Astrocyte (in vitro differentiated cells and primary cell): ENCODE measurements around the gene LMO7. TPM values are rescaled to one million over a fixed set of nuclear protein-coding genes. Genes with fewer than 3 reads are reported as not detected.

Experiments used
- DNase-seq: peaks from one replicate; pipeline ENCODE4 v3.0.0-alpha.2; 2010; ENCODE audit warnings: low read depth
- FAIRE-seq: peaks from 2 replicates; lab custom pipeline; 2011; peaks lifted over from hg19 to GRCh38; lab: Jason Lieb, UNC
- H2AFZ ChIP-seq: 2 replicates; pipeline ENCODE4 v1.6.0; 2012; ENCODE audit warnings: low read depth, low read length, inconsistent platforms
- H3K27ac ChIP-seq: 2 replicates; pipeline ENCODE4 v1.5.1; 2011; ENCODE audit warnings: low read depth, low read length, inconsistent platforms
- H3K27me3 ChIP-seq: 2 replicates; pipeline ENCODE4 v1.6.0; 2011; ENCODE audit warnings: low read length, inconsistent platforms; ENCODE audit not compliant: insufficient read depth
- H3K36me3 ChIP-seq: 2 replicates; pipeline ENCODE4 v1.5.1; 2011; ENCODE audit warnings: low read length, inconsistent platforms; ENCODE audit not compliant: insufficient read depth
- H3K4me1 ChIP-seq: 2 replicates; pipeline ENCODE4 v1.5.1; 2011; ENCODE audit warnings: low read length, inconsistent platforms; ENCODE audit not compliant: insufficient read depth
- H3K4me2 ChIP-seq: 2 replicates; pipeline ENCODE4 v1.6.0; 2012; ENCODE audit warnings: low read length, inconsistent platforms
- H3K4me3 ChIP-seq: 2 replicates; pipeline ENCODE4 v1.5.1; 2011; ENCODE audit warnings: low read depth, mild to moderate bottlenecking, low read length, inconsistent platforms; ENCODE audit not compliant: insufficient read depth
- H3K79me2 ChIP-seq: 2 replicates; pipeline ENCODE4 v1.6.0; 2012; ENCODE audit warnings: mild to moderate bottlenecking, low read length, inconsistent platforms; ENCODE audit not compliant: insufficient read depth
- H3K9ac ChIP-seq: 2 replicates; pipeline ENCODE4 v1.6.0; 2012; ENCODE audit warnings: mild to moderate bottlenecking, low read length, inconsistent platforms
- H3K9me3 ChIP-seq: 2 replicates; pipeline ENCODE4 v1.5.1; 2012; ENCODE audit warnings: low read depth, mild to moderate bottlenecking, low read length, inconsistent platforms; ENCODE audit not compliant: insufficient read depth
- H4K20me1 ChIP-seq: 2 replicates; pipeline ENCODE4 v1.6.0; 2012; ENCODE audit warnings: low read length, inconsistent platforms; ENCODE audit not compliant: insufficient read depth
- H3K27ac Mint-ChIP-seq: one replicate; pipeline ENCODE4 v1.8.0; 2021; ENCODE audit warnings: mild to moderate bottlenecking, mixed read lengths; ENCODE audit not compliant: unreplicated experiment
- H3K27me3 Mint-ChIP-seq: one replicate; pipeline ENCODE4 v1.8.0; 2021; ENCODE audit warnings: low read depth, mixed read lengths; ENCODE audit not compliant: unreplicated experiment
- H3K36me3 Mint-ChIP-seq: one replicate; pipeline ENCODE4 v1.8.0; 2021; ENCODE audit warnings: low read depth, mixed read lengths; ENCODE audit not compliant: unreplicated experiment
- H3K4me1 Mint-ChIP-seq: one replicate; pipeline ENCODE4 v1.8.0; 2021; ENCODE audit warnings: low read depth, mixed read lengths; ENCODE audit not compliant: unreplicated experiment
- H3K4me3 Mint-ChIP-seq: one replicate; pipeline ENCODE4 v1.8.0; 2021; ENCODE audit warnings: mild to moderate bottlenecking, moderate library complexity, mixed read lengths; ENCODE audit not compliant: unreplicated experiment
- H3K9me3 Mint-ChIP-seq: one replicate; pipeline ENCODE4 v1.8.0; 2021; ENCODE audit warnings: mild to moderate bottlenecking, mixed read lengths; ENCODE audit not compliant: unreplicated experiment
- CTCF ChIP-seq: IDR thresholded peaks from 2 replicates; pipeline ENCODE4 v1.5.1; 2011; ENCODE audit warnings: low read depth, mild to moderate bottlenecking, inconsistent platforms, low read length, moderate library complexity; ENCODE audit not compliant: insufficient read depth
- EZH2 ChIP-seq: IDR thresholded peaks from 2 replicates; pipeline ENCODE4 v1.6.1; 2012; ENCODE audit warnings: mild to moderate bottlenecking, low read length, inconsistent platforms; ENCODE audit not compliant: insufficient read depth
- total RNA-seq: library from RNA; stranded (reverse); gene quantifications from 2 replicates; pipeline ENCODE4 v1.2.1, GENCODE V29; 2021

Gene LMO7
- total RNA-seq, 1 donor from 2014 or later: 52.2 TPM

DNA sequence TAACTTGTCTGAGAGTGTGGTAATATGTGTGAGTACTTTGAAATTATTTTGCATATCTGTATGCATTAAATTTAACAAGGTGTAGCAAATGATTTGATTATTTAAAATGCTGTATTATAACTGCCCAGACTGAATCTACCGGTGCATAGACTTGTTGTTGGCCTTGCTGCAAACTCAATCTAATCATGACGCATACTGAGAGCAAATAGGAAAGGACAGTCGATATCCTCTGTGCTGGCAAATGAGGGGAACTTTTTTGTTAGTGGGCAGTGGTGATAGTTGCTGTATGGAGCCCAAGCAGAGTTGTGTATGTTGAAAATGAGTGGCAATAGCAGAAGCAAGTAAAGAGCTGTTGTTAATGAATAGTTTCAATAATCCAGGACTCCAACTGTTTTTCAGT, 127.4 kb downstream of the LMO7 start:
- no peaks in the 10 kb centered on the region for H3K9me3 Mint-ChIP-seq
- TF ChIP-seq EZH2 (no peak), CTCF (no peak)
- no peak for FAIRE-seq
- H3K27me3 Mint-ChIP-seq: no peaks in the 10 kb centered on the region
- H3K27me3 ChIP-seq: no peaks in the 10 kb centered on the region
- H3K9ac ChIP-seq: no peak overlapping the region
- no peak overlapping the region for H3K4me3 Mint-ChIP-seq
- H3K36me3 Mint-ChIP-seq: peaks cover 10% of the 10 kb centered on the region
- no peaks in the 10 kb centered on the region for H3K9me3 ChIP-seq
- H3K4me1 ChIP-seq: no peaks in the 10 kb centered on the region
- H4K20me1 ChIP-seq: peaks cover 66% of the 10 kb centered on the region
- no peak overlapping the region for H3K27ac ChIP-seq
- peaks cover 2% of the 10 kb centered on the region for H3K4me1 Mint-ChIP-seq
- no peak overlapping the region for H3K4me2 ChIP-seq
- H2AFZ ChIP-seq: no peak overlapping the region
- peaks cover 4% of the 10 kb centered on the region for H3K36me3 ChIP-seq
- H3K79me2 ChIP-seq: peaks cover 94% of the 10 kb centered on the region
- H3K27ac Mint-ChIP-seq: no peak overlapping the region
- DNase-seq: no peak
- no peak overlapping the region for H3K4me3 ChIP-seq

GRCh38 chr13:75764251-75764925, 128.3 kb downstream of the LMO7 start:
- no peak for TF ChIP-seq CTCF
- no peak for TF ChIP-seq EZH2
- Histone ChIP-seq H3K9ac (no peak overlapping the region), H2AFZ (no peak overlapping the region), H4K20me1 (peaks cover 58% of the 10 kb centered on the region), H3K79me2 (peaks cover 94% of the 10 kb centered on the region), H3K36me3 (peaks cover 4% of the 10 kb centered on the region), H3K4me3 (no peak overlapping the region), H3K4me1 (no peaks in the 10 kb centered on the region), H3K27ac (no peak overlapping the region), H3K9me3 (no peaks in the 10 kb centered on the region), H3K4me2 (no peak overlapping the region), H3K27me3 (no peaks in the 10 kb centered on the region)
- FAIRE-seq: no peak
- DNase-seq: no peak
- Mint-ChIP-seq H3K4me1 (peaks cover 2% of the 10 kb centered on the region), H3K27me3 (no peaks in the 10 kb centered on the region), H3K36me3 (peaks cover 7% of the 10 kb centered on the region), H3K9me3 (no peaks in the 10 kb centered on the region), H3K27ac (no peak overlapping the region), H3K4me3 (no peak overlapping the region)

GRCh38 chr13:75764926-75765310, 128.8 kb downstream of the LMO7 start:
- DNase-seq: no peak
- peaks cover 4% of the 10 kb centered on the region for H3K36me3 ChIP-seq
- no peaks in the 10 kb centered on the region for H3K9me3 Mint-ChIP-seq
- H3K27me3 ChIP-seq: no peaks in the 10 kb centered on the region
- no peak overlapping the region for H3K4me2 ChIP-seq
- no peak overlapping the region for H3K9ac ChIP-seq
- no peak overlapping the region for H3K4me3 ChIP-seq
- no peak overlapping the region for H3K27ac Mint-ChIP-seq
- H4K20me1 ChIP-seq: peaks cover 54% of the 10 kb centered on the region
- H3K4me1 Mint-ChIP-seq: peaks cover 2% of the 10 kb centered on the region
- peaks cover 7% of the 10 kb centered on the region for H3K36me3 Mint-ChIP-seq
- no peak for FAIRE-seq
- no peak overlapping the region for H3K4me3 Mint-ChIP-seq
- no peaks in the 10 kb centered on the region for H3K9me3 ChIP-seq
- H2AFZ ChIP-seq: no peak overlapping the region
- no peak overlapping the region for H3K27ac ChIP-seq
- no peaks in the 10 kb centered on the region for H3K27me3 Mint-ChIP-seq
- H3K79me2 ChIP-seq: peaks cover 94% of the 10 kb centered on the region
- H3K4me1 ChIP-seq: no peaks in the 10 kb centered on the region
- TF ChIP-seq EZH2: no peak
- no peak for TF ChIP-seq CTCF
